AG04449 (cell line): Measurements from ENCODE around the gene MLH3.
"Not testable (repeated sequence)": the region's sequence is repeated elsewhere in the genome, so short reads cannot be mapped to it uniquely, and the experiment has no call there.

Source experiments
- CTCF ChIA-PET: fragments of 350-600 bp; formaldehyde crosslinking; extraction: SDS; loops from one replicate; lab custom pipeline; 2021; ENCODE audit warnings: antibody characterized with exemption; lab: Yijun Ruan, JAX
- POLR2A ChIA-PET: fragments of 400-600, 350-600 bp; formaldehyde crosslinking; extraction: SDS; loops from one replicate; lab custom pipeline; 2020; ENCODE audit warnings: antibody characterized with exemption, inconsistent platforms; lab: Yijun Ruan, JAX
- DNase-seq: peaks from one replicate; pipeline ENCODE4 v3.0.0-alpha.2; 2010; ENCODE audit warnings: low read depth, low spot score
- H3K4me3 ChIP-seq: 2 replicates; pipeline ENCODE4 v1.5.1; 2011; ENCODE audit warnings: low read depth, mild to moderate bottlenecking, control low read depth, low read length
- CTCF ChIP-seq: IDR thresholded peaks from one replicate; pipeline ENCODE4 v1.5.1; 2011; ENCODE audit warnings: mild to moderate bottlenecking, moderate library complexity, low read length, control low read depth, inconsistent platforms; ENCODE audit not compliant: insufficient read depth; ENCODE audit errors: missing control alignments

MLH3 gene

DNA sequence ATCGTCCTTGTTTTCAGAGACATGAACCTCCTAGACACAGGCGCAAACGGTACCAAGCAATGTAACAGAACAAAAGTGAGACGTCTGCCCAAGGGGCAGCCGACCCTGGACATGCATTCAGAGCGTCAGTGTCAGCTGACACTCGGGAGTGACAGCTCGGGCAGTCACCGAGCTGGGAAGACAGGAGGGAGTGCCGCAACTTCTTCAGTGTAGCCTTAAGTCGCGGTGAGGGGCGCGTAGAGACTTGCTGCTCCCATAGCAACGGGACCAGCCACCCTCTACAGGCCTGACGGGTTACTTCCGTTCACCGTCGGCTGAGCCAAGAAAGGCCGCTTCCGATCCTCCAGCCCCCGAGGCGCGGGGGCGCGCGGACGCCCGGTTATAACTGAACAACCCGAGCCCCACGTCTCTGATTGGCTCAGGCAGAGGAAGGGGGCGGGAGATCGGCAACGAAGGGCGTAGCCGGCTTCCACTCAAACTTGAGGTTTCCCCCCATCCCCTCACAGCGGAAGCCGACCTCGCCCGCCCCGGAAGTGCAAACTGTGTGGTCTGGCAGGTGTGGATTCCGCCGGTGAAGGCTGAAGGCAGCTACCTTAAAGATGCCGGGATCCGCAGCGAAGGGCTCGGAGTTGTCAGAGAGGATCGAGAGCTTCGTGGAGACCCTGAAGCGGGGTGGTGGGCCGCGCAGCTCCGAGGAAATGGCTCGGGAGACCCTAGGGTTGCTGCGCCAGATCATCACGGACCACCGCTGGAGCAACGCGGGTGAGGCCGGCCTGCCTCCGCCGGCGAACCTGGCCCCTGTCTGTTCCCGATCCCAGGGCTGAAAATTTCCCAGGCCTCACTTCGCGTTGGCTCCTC is 48.6 kb downstream of the MLH3 start, which contains the start of gene EIF2B2:
Gene EIF2B2 (plus strand): TSS at position 530 of the 858 bp plus-strand sequence. CDS start 70 bp downstream, at position 600.
- CTCF ChIA-PET: interaction anchor here (0.9 to 2.5 kb wide), 11 partner anchors 10 to 142 kb away, joined by 3 to 9 read pairs (median 4); no protein-coding TSS in a partner anchor
- TF ChIP-seq CTCF: no peak
- peak within 1 kb of the TSS; percentile 96 for H3K4me3 ChIP-seq
- peak; percentile 61 for DNase-seq
- POLR2A ChIA-PET: interaction anchor here (0.8 to 1.5 kb wide), 3 partner anchors 9 to 16 kb away, joined by 3 to 7 read pairs (median 6); no protein-coding TSS in a partner anchor

GRCh38 chr14:75001899-75002298 is 49.4 kb downstream of the MLH3 start:
- TF ChIP-seq CTCF: no peak
- ChIA-PET CTCF (interaction anchor here (0.9 to 2.5 kb wide), 4 partner anchors 22 to 142 kb away, joined by 3 to 9 read pairs (median 4); no protein-coding TSS in a partner anchor), POLR2A (no interaction called here)
- H3K4me3 ChIP-seq: peak overlapping the region; percentile 96; the same call in 1 of the 2 replicates
- DNase-seq: no peak

DNA sequence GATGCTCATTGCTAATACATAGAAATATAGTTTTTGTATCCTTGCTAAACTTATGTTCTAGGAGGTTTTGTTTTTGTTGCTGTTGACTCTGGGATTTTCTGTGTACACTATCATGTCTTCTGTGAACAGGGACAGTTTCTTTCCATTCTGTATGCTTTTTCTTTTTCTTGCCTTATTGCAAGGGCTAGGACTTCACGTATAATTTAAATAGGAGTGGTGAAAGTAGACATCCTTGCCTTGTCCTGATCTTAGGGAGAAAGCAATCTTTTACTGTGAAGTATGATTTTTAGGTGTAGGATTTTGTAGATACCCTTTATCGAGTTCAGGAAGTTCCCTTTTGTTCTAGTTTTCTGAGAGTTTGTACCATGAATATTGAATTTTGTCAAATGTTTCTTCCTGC is 50.0 kb downstream of the MLH3 start:
- ChIA-PET CTCF (interaction anchor here (1.1 to 1.6 kb wide), 2 partner anchors 22 to 55 kb away, joined by 3 to 4 read pairs; no protein-coding TSS in a partner anchor), POLR2A (no interaction called here)
- no peak for DNase-seq
- no peak for TF ChIP-seq CTCF
- H3K4me3 ChIP-seq: no peak overlapping the region

- DNase-seq, CTCF ChIA-PET, POLR2A ChIA-PET, H3K4me3 ChIP-seq: not testable (repeated sequence)
Observed at GRCh38 chr14:74995781-74996180, 55.5 kb downstream of the MLH3 start.

- CTCF ChIA-PET, DNase-seq, POLR2A ChIA-PET, H3K4me3 ChIP-seq: not testable (repeated sequence)
Observed at GRCh38 chr14:74994182-74994581, 57.1 kb downstream of the MLH3 start.

GRCh38 chr14:74988993-74989392 is 62.3 kb downstream of the MLH3 start:
- CTCF ChIA-PET: interaction anchor here (0.9 kb wide), 1 partner anchor 36 kb away, joined by 3 read pairs; no protein-coding TSS in a partner anchor
- no peak for DNase-seq
- POLR2A ChIA-PET: no interaction called here

More at GRCh38 chr14:74988993-74989392, 62.3 kb downstream of the MLH3 start:
- no peak for TF ChIP-seq CTCF
- H3K4me3 ChIP-seq: no peak overlapping the region
